ENCODE measurements around the gene TBC1D22B.

The TBC1D22B gene

GRCh38 chr6:37241131-37241530 is 16.4 kb upstream of the TBC1D22B start:
- H3K4me1 ChIP-seq (ENCODE audit: control insufficient read depth in 1 of 2, insufficient read depth in 2 of 2, low read length in 2 of 2): peaks cover 16 to 20% of the 10 kb centered on the region in 2 experiments
- no CpG with 5 or more reads among the region's 6 CpGs for WGBS (ENCODE audit: extremely low coverage, insufficient coverage, insufficient read length)

GRCh38 chr6:37241775-37242428 is 15.7 kb upstream of the TBC1D22B start:
- no peak overlapping the region for H3K23ac ChIP-seq (ENCODE audit: low read length)
- peak overlapping the region; percentile 90 for H2AK5ac ChIP-seq (ENCODE audit: low read length)
- peak overlapping the region; percentile 99 for H2BK12ac ChIP-seq (ENCODE audit: low read length)
- no peak overlapping the region for H3K4me3 ChIP-seq (ENCODE audit: low read depth, low read length)
- H3K9ac ChIP-seq (ENCODE audit: low read length): no peak overlapping the region
- H3K36me3 ChIP-seq (ENCODE audit: control insufficient read depth in 1 of 2, insufficient read depth in 2 of 2, low read length in 2 of 2): no peaks in the 10 kb centered on the region
- peak overlapping the region; percentile 59 for H2AFZ ChIP-seq (ENCODE audit: insufficient read depth, low read length, poor library complexity)
- H2BK120ac ChIP-seq (ENCODE audit: insufficient read depth, low read length, poor library complexity): peak overlapping the region; percentile 96
- H3K4me1 ChIP-seq (ENCODE audit: control insufficient read depth in 1 of 2, insufficient read depth in 2 of 2, low read length in 2 of 2): peaks cover 16 to 18% of the 10 kb centered on the region in 2 experiments
- H3K27ac ChIP-seq (ENCODE audit: low read depth, low read length): peak overlapping the region; percentile 90
- peak overlapping the region; percentile 93 for H3K18ac ChIP-seq (ENCODE audit: low read length)
- DNase-seq: no peak
- H3K4me2 ChIP-seq (ENCODE audit: low read length): no peak overlapping the region
- H3K14ac ChIP-seq (ENCODE audit: low read length): peak overlapping the region; percentile 92
- peak overlapping the region; percentile 86 for H4K8ac ChIP-seq (ENCODE audit: low read depth, low read length)
- peak overlapping the region; percentile 78 for H3K4ac ChIP-seq (ENCODE audit: low read depth, low read length)
- peak overlapping the region; percentile 74 for H4K12ac ChIP-seq (ENCODE audit: low read depth, low read length)
- peaks cover 3% of the 10 kb centered on the region for H3K79me2 ChIP-seq (ENCODE audit: control insufficient read depth, insufficient read depth, low read length, poor library complexity)
- no peaks in the 10 kb centered on the region for H3K27me3 ChIP-seq (ENCODE audit: insufficient read depth, low read length)
- H2BK5ac ChIP-seq (ENCODE audit: low read depth, low read length, poor library complexity): peak overlapping the region; percentile 96
- peaks cover 18% of the 10 kb centered on the region for H3K79me1 ChIP-seq (ENCODE audit: low read length)
- H3K9me3 ChIP-seq (ENCODE audit: insufficient read depth, low read depth, low read length): no peaks in the 10 kb centered on the region
- H4K91ac ChIP-seq (ENCODE audit: low read depth, low read length): peak overlapping the region; percentile 90
- no CpG with 5 or more reads among the region's 5 CpGs for WGBS (ENCODE audit: extremely low coverage, insufficient coverage, insufficient read length)

More at GRCh38 chr6:37241131-37241530, 16.4 kb upstream of the TBC1D22B start:
- Histone ChIP-seq H3K14ac (ENCODE audit: low read length) (no peak overlapping the region), H3K9me3 (ENCODE audit: insufficient read depth, low read depth, low read length) (no peaks in the 10 kb centered on the region), H3K4me3 (ENCODE audit: low read depth, low read length) (no peak overlapping the region), H3K23ac (ENCODE audit: low read length) (no peak overlapping the region), H2AFZ (ENCODE audit: insufficient read depth, low read length, poor library complexity) (no peak overlapping the region), H4K91ac (ENCODE audit: low read depth, low read length) (peak overlapping the region; percentile 59), H2BK12ac (ENCODE audit: low read length) (peak overlapping the region; percentile 77), H3K36me3 (ENCODE audit: control insufficient read depth in 1 of 2, insufficient read depth in 2 of 2, low read length in 2 of 2) (no peaks in the 10 kb centered on the region), H3K79me1 (ENCODE audit: low read length) (peaks cover 18% of the 10 kb centered on the region), H3K4me2 (ENCODE audit: low read length) (no peak overlapping the region), H3K18ac (ENCODE audit: low read length) (peak overlapping the region; percentile 14), H3K9ac (ENCODE audit: low read length) (no peak overlapping the region), H4K12ac (ENCODE audit: low read depth, low read length) (no peak overlapping the region), H3K27me3 (ENCODE audit: insufficient read depth, low read length) (no peaks in the 10 kb centered on the region), H2BK5ac (ENCODE audit: low read depth, low read length, poor library complexity) (no peak overlapping the region), H3K4ac (ENCODE audit: low read depth, low read length) (no peak overlapping the region), H2AK5ac (ENCODE audit: low read length) (peak overlapping the region; percentile 61), H3K79me2 (ENCODE audit: control insufficient read depth, insufficient read depth, low read length, poor library complexity) (peaks cover 3% of the 10 kb centered on the region), H3K27ac (ENCODE audit: low read depth, low read length) (no peak overlapping the region), H4K8ac (ENCODE audit: low read depth, low read length) (no peak overlapping the region), H2BK120ac (ENCODE audit: insufficient read depth, low read length, poor library complexity) (peak overlapping the region; percentile 21)
- no peak for DNase-seq

GRCh38 chr6:37242429-37243052 is 15.0 kb upstream of the TBC1D22B start:
- H3K14ac ChIP-seq (ENCODE audit: low read length): peak overlapping the region; percentile 35
- H3K23ac ChIP-seq (ENCODE audit: low read length): no peak overlapping the region
- no peak overlapping the region for H3K4me3 ChIP-seq (ENCODE audit: low read depth, low read length)
- no peak overlapping the region for H3K18ac ChIP-seq (ENCODE audit: low read length)
- H3K27ac ChIP-seq (ENCODE audit: low read depth, low read length): peak overlapping the region; percentile 90
- H2BK120ac ChIP-seq (ENCODE audit: insufficient read depth, low read length, poor library complexity): peak overlapping the region; percentile 56
- peak overlapping the region; percentile 78 for H2BK5ac ChIP-seq (ENCODE audit: low read depth, low read length, poor library complexity)
- H2AFZ ChIP-seq (ENCODE audit: insufficient read depth, low read length, poor library complexity): no peak overlapping the region
- H4K12ac ChIP-seq (ENCODE audit: low read depth, low read length): no peak overlapping the region
- H3K9me3 ChIP-seq (ENCODE audit: insufficient read depth, low read depth, low read length): no peaks in the 10 kb centered on the region
- H2AK5ac ChIP-seq (ENCODE audit: low read length): no peak overlapping the region
- peak overlapping the region; percentile 32 for H2BK12ac ChIP-seq (ENCODE audit: low read length)
- H4K8ac ChIP-seq (ENCODE audit: low read depth, low read length): peak overlapping the region; percentile 17
- peaks cover 18% of the 10 kb centered on the region for H3K79me1 ChIP-seq (ENCODE audit: low read length)
- no peaks in the 10 kb centered on the region for H3K36me3 ChIP-seq (ENCODE audit: control insufficient read depth in 1 of 2, insufficient read depth in 2 of 2, low read length in 2 of 2)
- H3K4me2 ChIP-seq (ENCODE audit: low read length): no peak overlapping the region
- H4K91ac ChIP-seq (ENCODE audit: low read depth, low read length): peak overlapping the region; percentile 65
- no peak overlapping the region for H3K9ac ChIP-seq (ENCODE audit: low read length)
- peak; percentile 87 to 96 for DNase-seq
- peaks cover 16 to 18% of the 10 kb centered on the region in 2 experiments for H3K4me1 ChIP-seq (ENCODE audit: control insufficient read depth in 1 of 2, insufficient read depth in 2 of 2, low read length in 2 of 2)
- H3K79me2 ChIP-seq (ENCODE audit: control insufficient read depth, insufficient read depth, low read length, poor library complexity): peaks cover 3% of the 10 kb centered on the region
- H3K4ac ChIP-seq (ENCODE audit: low read depth, low read length): no peak overlapping the region
- H3K27me3 ChIP-seq (ENCODE audit: insufficient read depth, low read length): no peaks in the 10 kb centered on the region
- WGBS (ENCODE audit: extremely low coverage, insufficient coverage, insufficient read length): no CpG with 5 or more reads among the region's 1 CpG

DNA sequence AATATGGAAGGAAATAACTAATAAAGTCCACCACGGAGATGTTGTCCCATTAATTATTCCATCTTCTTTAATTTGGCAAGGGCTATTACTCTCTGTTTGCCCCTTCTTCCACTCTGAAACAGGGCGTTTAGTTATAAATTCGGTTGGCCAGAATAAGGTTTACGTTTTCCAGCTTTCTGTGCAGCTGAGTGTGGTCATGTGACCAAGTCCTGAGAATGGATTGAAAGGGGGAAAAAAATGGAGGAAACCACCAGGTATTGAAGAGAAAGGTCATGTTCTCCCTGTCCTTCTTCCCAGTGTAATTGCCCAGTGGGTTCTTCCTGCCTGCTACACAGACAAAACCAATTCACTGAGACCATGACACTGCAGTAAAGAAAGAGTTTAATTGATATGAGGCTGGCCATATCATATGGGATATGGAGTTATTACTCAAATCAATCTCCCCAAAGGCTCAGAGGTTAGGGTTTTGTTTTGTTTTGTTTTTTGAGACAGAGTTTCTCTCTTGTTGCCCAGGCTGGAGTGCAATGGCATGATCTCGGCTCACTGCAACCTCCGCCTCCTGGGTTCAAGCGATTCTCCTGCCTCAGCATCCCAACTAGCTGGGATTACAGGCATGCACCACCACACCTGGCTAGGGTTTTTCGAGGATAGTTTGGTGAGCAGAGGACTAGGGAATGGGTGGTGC is 14.3 kb upstream of the TBC1D22B start:
- Histone ChIP-seq H3K9ac (ENCODE audit: low read length) (no peak overlapping the region), H2BK12ac (ENCODE audit: low read length) (no peak overlapping the region), H3K36me3 (ENCODE audit: control insufficient read depth in 1 of 2, insufficient read depth in 2 of 2, low read length in 2 of 2) (no peaks in the 10 kb centered on the region), H2AK5ac (ENCODE audit: low read length) (no peak overlapping the region), H3K9me3 (ENCODE audit: insufficient read depth, low read depth, low read length) (no peaks in the 10 kb centered on the region), H2BK5ac (ENCODE audit: low read depth, low read length, poor library complexity) (peak overlapping the region; percentile 12), H3K79me1 (ENCODE audit: low read length) (peaks cover 18% of the 10 kb centered on the region), H3K79me2 (ENCODE audit: control insufficient read depth, insufficient read depth, low read length, poor library complexity) (peaks cover 3% of the 10 kb centered on the region), H4K8ac (ENCODE audit: low read depth, low read length) (peak overlapping the region; percentile 26), H3K27me3 (ENCODE audit: insufficient read depth, low read length) (no peaks in the 10 kb centered on the region), H3K4me3 (ENCODE audit: low read depth, low read length) (no peak overlapping the region), H3K23ac (ENCODE audit: low read length) (no peak overlapping the region), H3K18ac (ENCODE audit: low read length) (no peak overlapping the region), H3K14ac (ENCODE audit: low read length) (no peak overlapping the region), H2AFZ (ENCODE audit: insufficient read depth, low read length, poor library complexity) (no peak overlapping the region), H3K4me2 (ENCODE audit: low read length) (no peak overlapping the region), H3K4me1 (ENCODE audit: control insufficient read depth in 1 of 2, insufficient read depth in 2 of 2, low read length in 2 of 2) (peaks cover 16 to 18% of the 10 kb centered on the region in 2 experiments), H3K4ac (ENCODE audit: low read depth, low read length) (no peak overlapping the region), H4K12ac (ENCODE audit: low read depth, low read length) (no peak overlapping the region), H3K27ac (ENCODE audit: low read depth, low read length) (peak overlapping the region; percentile 90), H4K91ac (ENCODE audit: low read depth, low read length) (no peak overlapping the region), H2BK120ac (ENCODE audit: insufficient read depth, low read length, poor library complexity) (peak overlapping the region; percentile 57)
- WGBS (ENCODE audit: extremely low coverage, insufficient coverage, insufficient read length): no CpG with 5 or more reads among the region's 8 CpGs
- no peak for DNase-seq

All from trophoblast cell (in vitro differentiated cells and primary cell).